ENCODE data around the gene TMEM51.
A peak's percentile ranks its signal among the peaks of the same experiment; 100 is the strongest.

TMEM51 gene, protein sequence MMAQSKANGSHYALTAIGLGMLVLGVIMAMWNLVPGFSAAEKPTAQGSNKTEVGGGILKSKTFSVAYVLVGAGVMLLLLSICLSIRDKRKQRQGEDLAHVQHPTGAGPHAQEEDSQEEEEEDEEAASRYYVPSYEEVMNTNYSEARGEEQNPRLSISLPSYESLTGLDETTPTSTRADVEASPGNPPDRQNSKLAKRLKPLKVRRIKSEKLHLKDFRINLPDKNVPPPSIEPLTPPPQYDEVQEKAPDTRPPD

DNA sequence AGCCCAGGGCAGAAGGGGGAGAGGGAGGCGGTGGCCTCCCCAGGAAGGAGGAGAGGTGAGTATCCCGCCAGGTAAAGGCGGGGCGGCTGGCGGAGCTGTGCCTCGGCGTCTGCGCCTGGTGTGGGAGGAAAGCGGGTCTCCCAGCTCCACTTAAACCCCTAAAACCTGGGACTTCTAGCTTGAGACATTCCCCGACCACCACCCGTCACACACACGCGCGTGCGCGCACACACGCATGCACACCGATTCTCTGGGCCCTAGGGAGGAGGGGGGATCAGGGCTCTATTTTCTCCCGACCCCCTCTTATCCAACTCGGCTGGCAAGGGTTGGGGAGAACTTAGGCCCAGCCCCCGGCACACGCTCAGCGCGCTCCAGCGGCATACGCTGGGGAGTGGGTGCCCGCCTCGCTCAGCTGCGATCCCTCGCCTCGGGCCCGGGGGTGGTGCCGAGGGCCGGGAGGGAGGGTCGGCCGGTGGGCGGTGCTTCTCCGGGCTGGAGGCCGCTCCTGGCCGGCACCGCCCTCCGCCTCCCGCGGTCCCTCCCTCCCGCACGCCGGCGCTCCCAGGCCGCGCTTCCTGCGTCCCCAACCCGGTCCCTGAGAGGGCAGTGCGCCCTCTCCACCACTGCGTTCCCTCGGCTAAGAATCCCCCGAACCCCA is at the start of gene TMEM51:
Gene TMEM51 (plus strand): TSS at position 564 of the 658 bp plus-strand sequence. CDS start 61,341 bp downstream, outside the sequence.
- Mint-ChIP-seq H3K27ac (no peak within 1 kb of the TSS), H3K9me3 (no peaks in the 10 kb centered on the region), H3K4me1 (ENCODE audit: low read depth) (peaks cover 12% of the 10 kb centered on the region), H3K27me3 (ENCODE audit: low read depth) (peaks cover 59% of the 10 kb centered on the region), H3K36me3 (ENCODE audit: low read depth) (no peaks in the 10 kb centered on the region), H3K4me3 (peak within 1 kb of the TSS; percentile 59)
- DNase-seq (ENCODE audit: low spot score): no peak

DNA sequence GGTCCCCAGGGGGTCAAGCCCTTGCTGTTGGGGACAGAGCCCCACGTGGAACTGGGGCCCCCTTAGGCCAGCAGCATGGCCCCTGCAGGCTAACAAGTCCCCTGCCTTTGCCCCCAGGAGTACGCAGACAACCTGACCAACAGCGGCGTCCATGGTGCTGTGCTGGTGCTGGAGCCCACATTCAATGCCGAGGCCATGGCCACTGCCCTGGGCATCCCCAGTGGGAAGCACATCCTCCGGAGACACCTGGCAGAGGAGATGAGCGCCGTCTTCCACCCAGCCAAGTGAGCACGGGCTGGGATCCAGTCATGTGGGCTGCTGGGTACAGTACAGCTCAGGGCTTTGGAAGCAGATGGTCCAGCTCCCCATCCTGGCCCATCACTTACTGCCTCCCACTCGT is 49.6 kb upstream of the TMEM51 start:
- peaks cover 4% of the 10 kb centered on the region for H3K9me3 Mint-ChIP-seq
- peaks cover 4% of the 10 kb centered on the region for H3K4me1 Mint-ChIP-seq (ENCODE audit: low read depth)
- no peak overlapping the region for H3K27ac Mint-ChIP-seq
- no peak overlapping the region for H3K4me3 Mint-ChIP-seq
- H3K27me3 Mint-ChIP-seq (ENCODE audit: low read depth): peaks cover 17% of the 10 kb centered on the region
- no peak for DNase-seq (ENCODE audit: low spot score)
- no peaks in the 10 kb centered on the region for H3K36me3 Mint-ChIP-seq (ENCODE audit: low read depth)

DNA sequence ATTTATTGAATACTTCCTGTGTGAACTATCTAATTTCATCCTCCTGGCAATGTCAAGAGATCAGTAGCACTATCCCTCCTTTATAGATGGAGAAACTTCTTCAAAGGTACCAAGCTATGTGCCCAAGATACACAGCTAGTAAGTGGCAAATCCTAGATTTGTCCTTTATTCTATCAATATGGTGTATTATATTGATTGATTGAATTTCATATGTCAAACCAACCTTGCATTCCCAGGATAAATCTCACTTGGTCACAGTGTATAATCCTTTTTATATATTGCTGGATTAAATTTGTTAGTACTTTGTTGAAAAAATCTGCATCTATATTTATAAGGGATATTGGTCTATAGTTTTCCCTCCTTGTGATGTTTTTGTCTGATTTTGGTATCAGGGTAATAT is 48.8 kb upstream of the TMEM51 start:
- DNase-seq (ENCODE audit: low spot score): no peak
- peaks cover 4% of the 10 kb centered on the region for H3K9me3 Mint-ChIP-seq
- no peak overlapping the region for H3K27ac Mint-ChIP-seq
- H3K27me3 Mint-ChIP-seq (ENCODE audit: low read depth): peaks cover 17% of the 10 kb centered on the region
- H3K36me3 Mint-ChIP-seq (ENCODE audit: low read depth): no peaks in the 10 kb centered on the region
- H3K4me3 Mint-ChIP-seq: no peak overlapping the region
- peaks cover 4% of the 10 kb centered on the region for H3K4me1 Mint-ChIP-seq (ENCODE audit: low read depth)

DNA sequence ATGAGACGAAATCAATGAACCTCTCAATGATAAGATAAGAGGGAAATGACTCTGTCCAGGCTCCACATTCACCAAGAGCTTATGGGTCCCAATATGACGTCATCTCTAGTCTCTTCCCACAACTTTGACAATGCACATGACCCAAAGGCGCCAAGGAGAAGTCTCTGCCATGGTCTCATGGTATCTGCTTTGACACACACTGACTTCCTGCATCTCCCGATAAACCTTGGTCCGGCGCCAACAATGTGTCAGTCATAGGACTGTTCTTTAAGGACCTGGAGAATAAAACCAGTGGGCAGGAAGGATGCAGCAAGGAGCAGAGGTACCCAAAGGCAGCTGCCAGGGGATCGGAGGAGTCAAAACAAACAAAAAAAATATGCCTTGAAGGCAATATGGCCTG is 46.9 kb upstream of the TMEM51 start:
- peaks cover 4% of the 10 kb centered on the region for H3K9me3 Mint-ChIP-seq
- no peak overlapping the region for H3K27ac Mint-ChIP-seq
- no peaks in the 10 kb centered on the region for H3K4me1 Mint-ChIP-seq (ENCODE audit: low read depth)
- H3K4me3 Mint-ChIP-seq: no peak overlapping the region
- no peaks in the 10 kb centered on the region for H3K36me3 Mint-ChIP-seq (ENCODE audit: low read depth)
- no peak for DNase-seq (ENCODE audit: low spot score)
- H3K27me3 Mint-ChIP-seq (ENCODE audit: low read depth): peaks cover 8% of the 10 kb centered on the region

DNA sequence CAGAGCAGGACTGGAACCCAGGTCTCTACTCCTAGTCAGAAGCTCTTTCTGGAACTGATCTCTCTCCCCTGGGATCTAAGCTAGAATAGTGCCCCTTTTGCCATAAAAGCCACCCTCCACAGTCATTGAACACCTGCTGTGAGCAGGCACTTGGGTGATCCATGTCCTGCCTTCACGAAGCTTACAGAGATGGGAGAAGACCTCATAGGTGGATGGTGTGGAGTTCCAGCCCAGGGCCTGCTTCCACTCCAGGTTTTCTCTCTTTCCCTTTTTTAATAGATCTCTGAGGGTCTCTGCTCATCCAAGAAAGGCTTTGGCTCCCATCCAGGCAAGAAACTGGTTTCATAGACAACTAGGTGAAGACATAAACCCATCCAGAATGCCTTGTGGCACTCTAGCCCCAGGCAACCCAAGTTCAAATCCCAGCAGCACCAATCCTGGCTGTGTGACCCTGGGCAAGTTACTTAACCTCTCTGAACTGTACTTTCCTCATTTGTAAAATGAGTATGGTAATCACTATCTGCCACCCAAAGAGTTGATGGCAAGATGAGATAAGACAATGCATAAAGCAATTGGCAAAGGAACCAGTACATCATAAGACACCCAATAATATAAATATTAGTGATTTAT is 46.4 kb upstream of the TMEM51 start:
- Mint-ChIP-seq H3K4me1 (ENCODE audit: low read depth) (peaks cover 3% of the 10 kb centered on the region), H3K4me3 (no peak overlapping the region), H3K27me3 (ENCODE audit: low read depth) (peaks cover 3% of the 10 kb centered on the region), H3K9me3 (peaks cover 4% of the 10 kb centered on the region), H3K36me3 (ENCODE audit: low read depth) (no peaks in the 10 kb centered on the region), H3K27ac (no peak overlapping the region)
- DNase-seq (ENCODE audit: low spot score): no peak

DNA sequence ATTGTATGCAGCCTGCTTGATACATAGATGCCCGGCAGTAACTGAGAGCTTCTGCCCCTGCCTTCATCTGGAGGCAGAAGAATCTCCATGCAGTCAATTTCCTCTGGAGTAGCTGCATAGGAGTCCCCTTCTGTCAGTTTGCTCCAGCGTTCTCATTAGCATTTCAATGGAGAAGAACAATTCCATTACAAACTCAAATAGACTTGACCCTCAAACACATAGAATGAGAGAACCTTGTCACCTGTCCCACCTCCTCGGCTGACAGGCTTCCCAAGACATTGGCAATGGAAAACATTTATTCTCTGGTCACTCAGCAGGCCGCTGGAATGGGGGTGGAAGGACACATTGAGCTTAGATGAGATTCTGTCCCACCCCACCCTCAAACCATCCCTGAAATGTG is 45.6 kb upstream of the TMEM51 start:
- H3K36me3 Mint-ChIP-seq (ENCODE audit: low read depth): no peaks in the 10 kb centered on the region
- no peak overlapping the region for H3K4me3 Mint-ChIP-seq
- no peak for DNase-seq (ENCODE audit: low spot score)

GRCh38 chr1:15110128-15110866 is 43.2 kb upstream of the TMEM51 start:
- no peaks in the 10 kb centered on the region for H3K9me3 Mint-ChIP-seq

More for the DNA sequence above, 45.6 kb upstream of the TMEM51 start:
- peaks cover 3% of the 10 kb centered on the region for H3K27me3 Mint-ChIP-seq (ENCODE audit: low read depth)
- H3K27ac Mint-ChIP-seq: no peak overlapping the region
- peaks cover 4% of the 10 kb centered on the region for H3K9me3 Mint-ChIP-seq
- H3K4me1 Mint-ChIP-seq (ENCODE audit: low read depth): peaks cover 9% of the 10 kb centered on the region

GRCh38 chr1:15110867-15111230 is 42.7 kb upstream of the TMEM51 start:
- Mint-ChIP-seq H3K27ac (no peak overlapping the region), H3K36me3 (ENCODE audit: low read depth) (no peaks in the 10 kb centered on the region), H3K4me1 (ENCODE audit: low read depth) (peaks cover 9% of the 10 kb centered on the region), H3K9me3 (no peaks in the 10 kb centered on the region), H3K27me3 (ENCODE audit: low read depth) (peaks cover 3% of the 10 kb centered on the region), H3K4me3 (no peak overlapping the region)
- DNase-seq (ENCODE audit: low spot score): no peak

More at GRCh38 chr1:15110128-15110866, 43.2 kb upstream of the TMEM51 start:
- H3K27me3 Mint-ChIP-seq (ENCODE audit: low read depth): peaks cover 3% of the 10 kb centered on the region
- H3K4me1 Mint-ChIP-seq (ENCODE audit: low read depth): peaks cover 9% of the 10 kb centered on the region
- no peak overlapping the region for H3K4me3 Mint-ChIP-seq
- H3K36me3 Mint-ChIP-seq (ENCODE audit: low read depth): no peaks in the 10 kb centered on the region
- no peak overlapping the region for H3K27ac Mint-ChIP-seq
- DNase-seq (ENCODE audit: low spot score): no peak

GRCh38 chr1:15113146-15113545 is 40.4 kb upstream of the TMEM51 start:
- DNase-seq (ENCODE audit: low spot score): no peak
- Mint-ChIP-seq H3K27me3 (ENCODE audit: low read depth) (no peaks in the 10 kb centered on the region), H3K4me1 (ENCODE audit: low read depth) (peaks cover 9% of the 10 kb centered on the region), H3K27ac (no peak overlapping the region), H3K9me3 (no peaks in the 10 kb centered on the region), H3K4me3 (no peak overlapping the region), H3K36me3 (ENCODE audit: low read depth) (no peaks in the 10 kb centered on the region)

DNA sequence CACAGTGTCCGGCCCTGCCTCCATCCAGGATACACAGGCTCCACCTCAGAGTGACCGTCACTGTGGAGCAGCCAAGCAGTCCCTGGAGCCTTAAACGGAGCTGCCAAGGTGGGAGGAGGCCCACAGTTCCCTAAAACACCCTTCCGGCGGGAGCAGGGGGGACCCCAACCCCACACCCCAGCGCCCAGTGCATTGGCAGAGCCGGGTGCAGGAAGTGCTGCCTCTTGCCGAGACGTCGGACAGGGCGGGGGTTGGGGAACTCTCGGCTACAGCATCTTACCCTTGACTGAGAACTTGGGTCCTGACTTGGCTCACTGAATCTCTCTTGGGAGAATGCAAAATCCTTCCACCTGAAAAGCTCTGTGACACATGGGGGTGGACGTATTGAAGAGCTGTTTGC is 38.7 kb upstream of the TMEM51 start:
- Mint-ChIP-seq H3K4me1 (ENCODE audit: low read depth) (peaks cover 9% of the 10 kb centered on the region), H3K4me3 (no peak overlapping the region), H3K27ac (no peak overlapping the region), H3K27me3 (ENCODE audit: low read depth) (no peaks in the 10 kb centered on the region), H3K36me3 (ENCODE audit: low read depth) (no peaks in the 10 kb centered on the region), H3K9me3 (no peaks in the 10 kb centered on the region)
- DNase-seq (ENCODE audit: low spot score): no peak

DNA sequence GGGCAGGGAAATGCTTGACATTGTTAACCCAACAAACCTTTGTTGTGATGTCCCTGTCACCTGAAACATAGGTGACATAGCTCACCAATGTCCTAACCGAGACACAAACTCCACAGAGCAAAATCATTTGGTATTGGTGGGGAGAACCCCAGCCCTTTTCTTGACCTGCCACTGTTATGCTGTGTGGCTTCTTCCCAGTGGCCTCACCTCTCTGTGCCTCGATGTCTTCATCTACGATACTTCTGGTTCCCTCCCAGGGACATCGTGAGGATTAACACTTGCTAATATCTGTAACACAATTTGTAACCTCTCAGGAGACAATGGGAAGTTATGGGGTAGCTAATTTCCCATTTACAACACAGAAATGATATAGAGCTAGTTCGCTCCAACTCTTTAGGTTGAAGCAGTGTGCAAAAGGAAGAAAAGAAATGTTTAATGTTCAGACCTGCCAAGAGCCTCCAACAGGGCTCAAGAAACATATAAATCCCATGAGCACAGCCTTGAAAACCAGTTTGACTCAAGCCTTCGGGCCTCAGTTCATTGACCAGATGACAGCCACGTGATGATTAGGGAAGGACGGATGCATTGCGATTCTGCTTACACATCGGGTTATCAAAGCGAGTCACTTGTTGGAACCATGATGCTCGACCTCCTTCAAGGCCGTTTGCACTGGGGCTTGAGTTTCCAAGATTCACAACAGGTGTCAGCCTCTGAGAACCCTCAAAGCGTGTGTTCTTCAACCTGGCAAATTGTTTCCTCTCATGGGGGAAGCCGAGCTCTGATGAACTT is 37.8 kb upstream of the TMEM51 start:
- Mint-ChIP-seq H3K27ac (no peak overlapping the region), H3K4me3 (no peak overlapping the region), H3K27me3 (ENCODE audit: low read depth) (no peaks in the 10 kb centered on the region), H3K4me1 (ENCODE audit: low read depth) (peaks cover 9% of the 10 kb centered on the region), H3K36me3 (ENCODE audit: low read depth) (no peaks in the 10 kb centered on the region), H3K9me3 (no peaks in the 10 kb centered on the region)
- no peak for DNase-seq (ENCODE audit: low spot score)

- Mint-ChIP-seq H3K4me1 (ENCODE audit: low read depth) (peaks cover 8% of the 10 kb centered on the region), H3K4me3 (no peak overlapping the region), H3K36me3 (ENCODE audit: low read depth) (no peaks in the 10 kb centered on the region), H3K27ac (no peak overlapping the region), H3K9me3 (no peaks in the 10 kb centered on the region), H3K27me3 (ENCODE audit: low read depth) (no peaks in the 10 kb centered on the region)
- DNase-seq (ENCODE audit: low spot score): no peak
Observed at GRCh38 chr1:15116966-15117365, 36.6 kb upstream of the TMEM51 start.

GRCh38 chr1:15117671-15118325 is 35.7 kb upstream of the TMEM51 start:
- Mint-ChIP-seq H3K4me1 (ENCODE audit: low read depth) (peaks cover 1% of the 10 kb centered on the region), H3K27me3 (ENCODE audit: low read depth) (no peaks in the 10 kb centered on the region), H3K36me3 (ENCODE audit: low read depth) (no peaks in the 10 kb centered on the region), H3K27ac (no peak overlapping the region), H3K9me3 (no peaks in the 10 kb centered on the region), H3K4me3 (no peak overlapping the region)
- no peak for DNase-seq (ENCODE audit: low spot score)

Data from T-helper 2 cell treated with Interferon-gamma antibody and Interleukin-4, amounts not matched to agents 5 μg/mL and 100 μg/mL, for 36 hours (primary cell).